OCI-LY7 (cell line): ENCODE data around the gene IL4I1. TPM values are rescaled to one million over a fixed set of nuclear protein-coding genes. Genes with fewer than 3 reads are reported as not detected.

Experiments
- BruUV-seq: library from RNA; stranded (reverse); fragments of 400-500 nt; replicated peaks from 2 replicates; lab custom pipeline; 2021; lab: Mats Ljungman, UMichigan
- CTCF ChIA-PET: fragments of 300-600 bp; sonication (Branson Sonifier 250); formaldehyde crosslinking; loops from one replicate; lab custom pipeline; 2022; ENCODE audit warnings: antibody characterized with exemption; ENCODE audit not compliant: unreplicated experiment; lab: Charles Lee
- POLR2A ChIA-PET: fragments of 300-600 bp; sonication (Branson Sonifier 250); formaldehyde crosslinking; loops from one replicate; lab custom pipeline; 2022; ENCODE audit warnings: antibody characterized with exemption; lab: Charles Lee
- DNase-seq: peaks from one replicate; pipeline ENCODE4 v3.0.0-alpha.2; 2015; ENCODE audit warnings: low spot score
- H2AFZ ChIP-seq: fragments of 200-600 bp; sonication (generic), shearing (Covaris generic); 2 replicates; pipeline ENCODE4 v1.6.1; 2014; ENCODE audit warnings: mild to moderate bottlenecking, antibody characterized with exemption, low read length, moderate library complexity
- H3K27ac ChIP-seq: fragments of 200-600 bp; sonication (generic); 2 replicates; pipeline ENCODE4 v1.5.1; 2014; ENCODE audit warnings: mixed run types, low read depth, mild to moderate bottlenecking, moderate library complexity, low read length, inconsistent platforms; ENCODE audit not compliant: poor library complexity, severe bottlenecking
- H3K36me3 ChIP-seq: fragments of 200-600 bp; sonication (generic); 2 replicates; pipeline ENCODE4 v1.6.1; 2014; ENCODE audit warnings: mild to moderate bottlenecking, antibody characterized with exemption, low read length, moderate library complexity, mixed read lengths; ENCODE audit not compliant: insufficient read depth
- H3K4me1 ChIP-seq: fragments of 200-600 bp; sonication (generic); 2 replicates; pipeline ENCODE4 v1.5.1; 2014; ENCODE audit warnings: mild to moderate bottlenecking, low read length; ENCODE audit not compliant: insufficient read depth, poor library complexity, severe bottlenecking
- H3K4me2 ChIP-seq: fragments of 200-600 bp; sonication (generic); 2 replicates; pipeline ENCODE4 v1.6.1; 2014; ENCODE audit warnings: mild to moderate bottlenecking, low read length
- H3K4me3 ChIP-seq: fragments of 200-600 bp; sonication (generic); 2 replicates; pipeline ENCODE4 v1.5.1; 2014; ENCODE audit warnings: mild to moderate bottlenecking, low read depth, low read length; ENCODE audit not compliant: poor library complexity, severe bottlenecking
- H3K79me2 ChIP-seq: fragments of 200-600 bp; sonication (generic); 2 replicates; pipeline ENCODE4 v1.6.1; 2016; ENCODE audit warnings: low read depth, mild to moderate bottlenecking, low read length, moderate library complexity, mixed read lengths; ENCODE audit not compliant: insufficient read depth
- H3K9me2 ChIP-seq: fragments of 200-600 bp; sonication (generic); 2 replicates; pipeline ENCODE4 v1.6.1; 2016; ENCODE audit warnings: mild to moderate bottlenecking, low read length, mixed read lengths; ENCODE audit not compliant: insufficient read depth
- H3K9me3 ChIP-seq: fragments of 200-600 bp; sonication (generic); 2 replicates; pipeline ENCODE4 v1.6.1; 2014; ENCODE audit warnings: mild to moderate bottlenecking, mixed run types, low read length, mixed read lengths
- H4K20me1 ChIP-seq: fragments of 200-600 bp; sonication (generic); 2 replicates; pipeline ENCODE4 v1.6.1; 2014; ENCODE audit warnings: mild to moderate bottlenecking, antibody characterized with exemption, low read length, moderate library complexity, mixed read lengths; ENCODE audit not compliant: insufficient read depth
- EZH2phosphoT487 ChIP-seq: fragments of 200-600 bp; sonication (generic); IDR thresholded peaks from 2 replicates; pipeline ENCODE4 v1.6.1; 2018; ENCODE audit warnings: low read depth, borderline replicate concordance, mild to moderate bottlenecking, mixed run types, antibody characterized with exemption, low read length, moderate library complexity, mixed read lengths
- intact Hi-C: fragments of 100-400 bp; cut with micrococcal nuclease; formaldehyde crosslinking; loops from one replicate; pipeline ENCODE4 v1.10.0; 2022; ENCODE audit not compliant: unreplicated experiment
- total RNA-seq, 2 experiments: library from RNA; depleted of rRNA in 1 of 2; stranded (reverse); fragments of >200 nt in 1 of 2; shearing (Covaris generic) in 1 of 2; gene quantifications; 2 replicates each; pipeline ENCODE4 v1.2.3, GENCODE V29; 2014 to 2022
- TF ChIP-seq, protein P1 (sequence below): fragments of 200-600 bp; sonication (generic); conservative IDR thresholded peaks from 2 replicates; pipeline ENCODE4 v1.5.1; 2014; ENCODE audit warnings: mild to moderate bottlenecking, antibody characterized with exemption, low read length, moderate library complexity, mixed read lengths

Gene IL4I1
- total RNA-seq, 2 experiments from 2014 or later: 0.25 to 1.7 TPM

DNA sequence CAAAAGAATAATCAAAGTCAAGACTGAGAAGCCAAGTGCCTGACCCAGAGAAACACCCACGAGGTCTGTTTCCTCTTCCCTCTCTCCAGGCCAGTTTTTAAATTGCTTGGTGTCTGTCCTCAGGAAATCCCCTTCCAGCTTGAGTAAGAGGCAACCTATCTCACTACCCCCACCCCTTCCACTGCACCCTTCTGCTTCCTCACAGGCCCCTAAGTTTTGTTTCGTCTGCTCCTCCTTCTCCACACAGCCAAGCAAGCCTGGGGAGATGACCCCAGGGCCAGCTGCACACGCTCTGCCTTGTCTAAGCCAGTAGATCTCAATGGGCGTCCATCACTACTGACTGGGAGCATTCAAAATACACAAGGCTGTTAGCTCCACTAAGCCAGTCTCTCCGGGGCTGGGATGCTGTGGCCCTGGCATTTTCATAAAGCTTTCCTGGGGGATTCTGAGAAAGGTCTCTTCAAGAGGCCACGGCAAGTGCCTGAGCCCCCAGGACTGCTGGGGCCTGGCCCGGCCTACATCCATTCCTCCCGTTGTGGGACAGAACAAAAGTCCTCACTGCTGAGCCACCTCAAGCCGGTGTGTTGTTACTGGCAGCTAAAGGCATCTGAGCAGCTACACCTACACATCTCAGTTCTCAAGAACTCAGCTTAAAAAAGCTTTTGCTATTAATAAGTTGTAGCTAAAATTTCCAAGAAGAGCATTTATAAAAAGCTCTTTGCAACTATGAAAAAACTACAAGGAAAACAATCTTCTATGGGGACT, 14.9 kb upstream of the IL4I1 start:
- Histone ChIP-seq H3K36me3 (peaks cover 95% of the 10 kb centered on the region), H4K20me1 (peaks cover 8% of the 10 kb centered on the region; the same call in 1 of the 2 replicates), H3K79me2 (peaks cover 26% of the 10 kb centered on the region; the same call in 1 of the 2 replicates), H3K4me2 (peak overlapping the region; percentile 5; the same call in 1 of the 2 replicates), H3K4me1 (peaks cover 30% of the 10 kb centered on the region), H2AFZ (no peak overlapping the region), H3K27ac (peak overlapping the region; percentile 22), H3K9me3 (no peaks in the 10 kb centered on the region), H3K4me3 (no peak overlapping the region), H3K9me2 (no peaks in the 10 kb centered on the region)
- DNase-seq: peak; percentile 21
- no TSS peak for BruUV-seq
- TF ChIP-seq EZH2phosphoT487: no peak
- TF ChIP-seq, protein P1, sequence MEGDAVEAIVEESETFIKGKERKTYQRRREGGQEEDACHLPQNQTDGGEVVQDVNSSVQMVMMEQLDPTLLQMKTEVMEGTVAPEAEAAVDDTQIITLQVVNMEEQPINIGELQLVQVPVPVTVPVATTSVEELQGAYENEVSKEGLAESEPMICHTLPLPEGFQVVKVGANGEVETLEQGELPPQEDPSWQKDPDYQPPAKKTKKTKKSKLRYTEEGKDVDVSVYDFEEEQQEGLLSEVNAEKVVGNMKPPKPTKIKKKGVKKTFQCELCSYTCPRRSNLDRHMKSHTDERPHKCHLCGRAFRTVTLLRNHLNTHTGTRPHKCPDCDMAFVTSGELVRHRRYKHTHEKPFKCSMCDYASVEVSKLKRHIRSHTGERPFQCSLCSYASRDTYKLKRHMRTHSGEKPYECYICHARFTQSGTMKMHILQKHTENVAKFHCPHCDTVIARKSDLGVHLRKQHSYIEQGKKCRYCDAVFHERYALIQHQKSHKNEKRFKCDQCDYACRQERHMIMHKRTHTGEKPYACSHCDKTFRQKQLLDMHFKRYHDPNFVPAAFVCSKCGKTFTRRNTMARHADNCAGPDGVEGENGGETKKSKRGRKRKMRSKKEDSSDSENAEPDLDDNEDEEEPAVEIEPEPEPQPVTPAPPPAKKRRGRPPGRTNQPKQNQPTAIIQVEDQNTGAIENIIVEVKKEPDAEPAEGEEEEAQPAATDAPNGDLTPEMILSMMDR: no peak
- CTCF ChIA-PET: no interaction called here
- intact Hi-C loops: no loop called here
- POLR2A ChIA-PET: interaction anchor here (1.0 to 1.3 kb wide), 2 partner anchors 17 to 34 kb away, joined by 4 to 6 read pairs; partner anchors contain the start of genes AKT1S1, ATF5 and TBC1D17

DNA sequence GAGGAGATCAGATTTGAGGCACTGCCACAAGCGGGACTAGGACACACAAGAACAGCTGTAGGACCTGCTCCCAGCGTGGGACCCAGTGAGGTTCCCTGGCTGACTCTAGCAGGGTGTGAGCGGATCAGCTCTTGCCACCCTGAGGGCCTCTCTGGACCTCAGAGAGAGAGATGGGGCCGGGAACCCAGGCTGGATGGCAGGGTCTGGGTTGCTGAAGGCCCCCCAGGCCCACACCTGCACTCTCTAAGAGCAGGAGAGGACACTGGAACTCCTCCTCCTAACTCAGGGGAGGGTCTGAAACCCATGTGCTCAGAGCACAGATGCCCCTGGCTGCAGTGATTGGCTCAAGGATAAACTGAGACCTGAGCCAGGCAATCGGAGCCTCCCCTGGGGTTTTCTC, 13.5 kb upstream of the IL4I1 start:
- no TSS peak for BruUV-seq
- Histone ChIP-seq H3K4me2 (no peak overlapping the region), H3K79me2 (peaks cover 17% of the 10 kb centered on the region; the same call in 1 of the 2 replicates), H4K20me1 (peaks cover 10% of the 10 kb centered on the region; the same call in 1 of the 2 replicates), H3K36me3 (peaks cover 93% of the 10 kb centered on the region), H3K27ac (no peak overlapping the region), H2AFZ (no peak overlapping the region), H3K9me2 (no peaks in the 10 kb centered on the region), H3K9me3 (no peaks in the 10 kb centered on the region), H3K4me3 (no peak overlapping the region), H3K4me1 (peaks cover 37% of the 10 kb centered on the region)
- ChIA-PET POLR2A (interaction anchor here (0.5 kb wide), 1 partner anchor 26 kb away, joined by 5 read pairs; no protein-coding TSS in a partner anchor), CTCF (no interaction called here)
- DNase-seq: no peak
- intact Hi-C loops: no loop called here
- TF ChIP-seq EZH2phosphoT487: no peak
- TF ChIP-seq, protein P1: no peak
